Fibroblast of lung (primary cell): Measurements from ENCODE around the gene SMIM24. TPM values are rescaled to one million over a fixed set of nuclear protein-coding genes. Genes with fewer than 3 reads are reported as not detected.

ENCODE experiments used
- DNase-seq, 2 donors: peaks; one replicate each; pipeline versions ENCODE4 v3.0.0 to v3.0.0-alpha.2; 2010; ENCODE audit warnings: low read depth in 2 of 2
- H2AFZ ChIP-seq: 2 replicates; pipeline ENCODE4 v1.5.1; 2012; ENCODE audit warnings: low read length, control low read depth, inconsistent platforms
- H3K27ac ChIP-seq: 2 replicates; pipeline ENCODE4 v1.5.1; 2011; ENCODE audit warnings: low read length, control low read depth; ENCODE audit not compliant: insufficient read depth
- H3K27me3 ChIP-seq: 2 replicates; pipeline ENCODE4 v1.5.1; 2011; ENCODE audit warnings: mild to moderate bottlenecking, low read length; ENCODE audit not compliant: control insufficient read depth, insufficient read depth
- H3K36me3 ChIP-seq: 2 replicates; pipeline ENCODE4 v1.5.1; 2011; ENCODE audit warnings: low read length; ENCODE audit not compliant: control insufficient read depth, insufficient read depth
- H3K4me1 ChIP-seq: 2 replicates; pipeline ENCODE4 v1.5.1; 2011; ENCODE audit warnings: low read length; ENCODE audit not compliant: control insufficient read depth, insufficient read depth; ENCODE audit errors: extremely low read depth
- H3K4me2 ChIP-seq: 2 replicates; pipeline ENCODE4 v1.5.1; 2011; ENCODE audit warnings: low read length, control low read depth; ENCODE audit not compliant: insufficient read depth; ENCODE audit errors: extremely low read depth
- H3K4me3 ChIP-seq, 4 experiments: fragments of 200-600 bp in 1 of 4; sonication (generic) in 1 of 4; replicated peaks in 1 of 4; 2 replicates each; pipeline ENCODE4 v1.5.1; 2011 to 2016; ENCODE audit warnings: low read length in 4 of 4, low read depth in 3 of 4, mild to moderate bottlenecking in 3 of 4, control low read depth in 2 of 4, inconsistent platforms in 1 of 4, mixed read lengths in 1 of 4; ENCODE audit not compliant: insufficient read depth in 1 of 4; ENCODE audit errors: control extremely low read depth in 1 of 4
- H3K79me2 ChIP-seq: 2 replicates; pipeline ENCODE4 v1.5.1; 2012; ENCODE audit warnings: mild to moderate bottlenecking, low read length, inconsistent platforms; ENCODE audit not compliant: control insufficient read depth, insufficient read depth
- H3K9ac ChIP-seq: 2 replicates; pipeline ENCODE4 v1.5.1; 2011; ENCODE audit warnings: mild to moderate bottlenecking, low read length, control low read depth; ENCODE audit not compliant: insufficient read depth
- H3K9me3 ChIP-seq: 2 replicates; pipeline ENCODE4 v1.5.1; 2012; ENCODE audit warnings: low read depth, low read length; ENCODE audit not compliant: control insufficient read depth, insufficient read depth
- H4K20me1 ChIP-seq: 2 replicates; pipeline ENCODE4 v1.5.1; 2011; ENCODE audit warnings: low read length; ENCODE audit not compliant: control insufficient read depth, insufficient read depth; ENCODE audit errors: extremely low read depth
- EZH2 ChIP-seq: IDR thresholded peaks from 2 replicates; pipeline ENCODE4 v1.5.1; 2012; ENCODE audit warnings: low read length, control low read depth, mild to moderate bottlenecking; ENCODE audit errors: missing control alignments
- polyA plus RNA-seq, 2 donors: library from polyadenylated mRNA; depleted of rRNA in 1 of 2; stranded (reverse) in 1 of 2; unstranded in 1 of 2; fragments of >200 nt; gene quantifications; 2 replicates each; pipeline ENCODE4 v1.2.1, GENCODE V29; 2011 to 2012; ENCODE audit warnings: missing spikeins in 1 of 2
- total RNA-seq: library from RNA; depleted of rRNA; stranded (reverse); fragments of >200 nt; gene quantifications from 2 replicates; pipeline ENCODE4 v1.2.1, GENCODE V29; 2014
- TF ChIP-seq, protein P1 (sequence below), 2 donors: IDR thresholded peaks in 1 of 2; conservative IDR thresholded peaks in 1 of 2; 1 replicate in 1 of 2; 2 replicates in 1 of 2; pipeline ENCODE4 v1.5.1; 2011 to 2012; ENCODE audit warnings: low read length in 2 of 2, control low read depth in 1 of 2, inconsistent platforms in 1 of 2, low read depth in 1 of 2, mild to moderate bottlenecking in 1 of 2

Gene SMIM24
- total and polyA plus RNA-seq, 2 donors (not counting 1 experiment from before 2014, with no cell fraction given): not detected

DNA sequence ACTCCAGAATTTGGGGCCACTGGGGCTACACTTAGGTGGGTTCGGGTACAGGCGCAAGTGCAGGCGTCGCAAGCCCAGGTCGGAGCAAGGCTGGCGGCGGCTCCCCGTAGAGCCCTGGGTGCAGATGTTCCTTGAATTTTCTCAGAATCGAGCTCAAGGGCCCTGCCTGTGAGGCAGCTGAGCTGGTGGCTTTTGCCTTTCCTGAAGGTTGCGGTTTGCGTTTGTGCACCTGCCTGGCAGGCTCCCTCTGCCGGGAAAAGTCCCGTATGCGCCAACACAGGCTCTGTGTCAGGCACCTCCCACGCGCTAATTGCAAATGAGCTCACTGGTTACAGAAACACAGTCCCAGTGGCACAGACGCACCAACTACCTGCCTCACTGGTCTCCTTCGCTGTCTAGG lies 14.2 kb upstream of the SMIM24 start:
- no peak for DNase-seq
- Histone ChIP-seq H3K36me3 (peaks cover 21% of the 10 kb centered on the region), H2AFZ (no peak overlapping the region), H3K27me3 (no peaks in the 10 kb centered on the region), H4K20me1 (no peaks in the 10 kb centered on the region), H3K4me1 (peaks cover under 1% of the 10 kb centered on the region), H3K9me3 (no peaks in the 10 kb centered on the region), H3K9ac (no peak overlapping the region), H3K4me3 (no peak overlapping the region), H3K79me2 (peaks cover 10% of the 10 kb centered on the region), H3K27ac (no peak overlapping the region), H3K4me2 (no peak overlapping the region)
- TF ChIP-seq, protein P1, sequence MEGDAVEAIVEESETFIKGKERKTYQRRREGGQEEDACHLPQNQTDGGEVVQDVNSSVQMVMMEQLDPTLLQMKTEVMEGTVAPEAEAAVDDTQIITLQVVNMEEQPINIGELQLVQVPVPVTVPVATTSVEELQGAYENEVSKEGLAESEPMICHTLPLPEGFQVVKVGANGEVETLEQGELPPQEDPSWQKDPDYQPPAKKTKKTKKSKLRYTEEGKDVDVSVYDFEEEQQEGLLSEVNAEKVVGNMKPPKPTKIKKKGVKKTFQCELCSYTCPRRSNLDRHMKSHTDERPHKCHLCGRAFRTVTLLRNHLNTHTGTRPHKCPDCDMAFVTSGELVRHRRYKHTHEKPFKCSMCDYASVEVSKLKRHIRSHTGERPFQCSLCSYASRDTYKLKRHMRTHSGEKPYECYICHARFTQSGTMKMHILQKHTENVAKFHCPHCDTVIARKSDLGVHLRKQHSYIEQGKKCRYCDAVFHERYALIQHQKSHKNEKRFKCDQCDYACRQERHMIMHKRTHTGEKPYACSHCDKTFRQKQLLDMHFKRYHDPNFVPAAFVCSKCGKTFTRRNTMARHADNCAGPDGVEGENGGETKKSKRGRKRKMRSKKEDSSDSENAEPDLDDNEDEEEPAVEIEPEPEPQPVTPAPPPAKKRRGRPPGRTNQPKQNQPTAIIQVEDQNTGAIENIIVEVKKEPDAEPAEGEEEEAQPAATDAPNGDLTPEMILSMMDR (conservative IDR thresholded peaks at IDR 0.05 in 1 of 2, IDR thresholded peaks at IDR 0.05 in 1 of 2; ENCODE audit: low read depth in 1 of 2, low read length in 2 of 2): no peak
- TF ChIP-seq EZH2: no peak

DNA sequence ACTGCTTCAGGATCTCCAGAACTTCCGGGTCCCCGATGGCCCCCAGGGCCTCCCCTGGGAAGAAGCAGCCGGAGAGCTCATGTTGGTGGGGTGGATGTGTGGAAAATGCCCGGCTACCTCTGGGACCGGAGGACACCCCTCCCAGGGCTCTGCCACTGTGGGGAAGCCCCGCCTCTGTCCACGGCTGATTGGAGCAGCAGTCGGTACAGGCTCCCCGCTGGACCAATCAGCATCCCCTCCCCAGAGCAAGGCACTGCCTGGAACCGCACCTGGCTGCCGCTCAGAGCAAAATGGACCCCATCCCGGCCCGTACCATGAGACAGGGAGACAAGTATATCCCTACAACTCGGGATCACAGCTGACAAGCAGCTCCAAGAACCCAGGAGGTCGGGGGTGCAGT lies 13.7 kb upstream of the SMIM24 start:
- no peaks in the 10 kb centered on the region for H4K20me1 ChIP-seq
- peaks cover 21% of the 10 kb centered on the region for H3K36me3 ChIP-seq
- no peak overlapping the region for H3K9ac ChIP-seq
- H3K4me1 ChIP-seq: no peaks in the 10 kb centered on the region
- no peaks in the 10 kb centered on the region for H3K9me3 ChIP-seq
- DNase-seq: no peak
- H3K79me2 ChIP-seq: peaks cover 6% of the 10 kb centered on the region
- H2AFZ ChIP-seq: no peak overlapping the region
- H3K4me2 ChIP-seq: no peak overlapping the region
- H3K27me3 ChIP-seq: no peaks in the 10 kb centered on the region
- no peak overlapping the region for H3K4me3 ChIP-seq
- TF ChIP-seq, protein P1 (conservative IDR thresholded peaks at IDR 0.05 in 1 of 2, IDR thresholded peaks at IDR 0.05 in 1 of 2; ENCODE audit: low read depth in 1 of 2, low read length in 2 of 2): no peak
- no peak for TF ChIP-seq EZH2
- H3K27ac ChIP-seq: no peak overlapping the region

DNA sequence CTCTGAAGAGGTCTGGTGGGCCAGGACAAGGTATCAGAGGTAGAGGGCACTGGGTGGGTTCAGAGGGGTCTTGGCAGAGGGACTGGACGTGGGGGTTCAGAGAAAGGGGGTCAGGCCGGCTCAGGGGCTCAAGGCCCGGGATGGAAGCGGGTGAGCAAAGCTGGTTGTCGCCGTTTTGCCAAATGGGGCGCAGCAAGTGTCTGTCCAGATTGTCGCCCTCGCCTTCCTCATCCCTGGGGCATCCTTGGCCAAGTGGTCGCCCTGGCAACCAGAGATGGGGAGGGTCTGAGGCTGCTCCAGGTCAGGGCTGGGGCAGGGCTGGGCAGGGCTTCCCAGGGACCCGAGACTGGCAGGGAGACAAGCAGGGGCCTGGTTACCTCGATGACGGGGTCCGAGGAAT lies 13.3 kb upstream of the SMIM24 start:
- Histone ChIP-seq H3K4me2 (no peak overlapping the region), H3K4me3 (no peak overlapping the region), H3K9ac (no peak overlapping the region), H3K27ac (no peak overlapping the region), H3K4me1 (no peaks in the 10 kb centered on the region), H2AFZ (no peak overlapping the region), H3K27me3 (no peaks in the 10 kb centered on the region), H3K79me2 (peaks cover 4% of the 10 kb centered on the region), H4K20me1 (no peaks in the 10 kb centered on the region), H3K9me3 (no peaks in the 10 kb centered on the region), H3K36me3 (peaks cover 21% of the 10 kb centered on the region)
- TF ChIP-seq EZH2: no peak
- TF ChIP-seq, protein P1 (conservative IDR thresholded peaks at IDR 0.05 in 1 of 2, IDR thresholded peaks at IDR 0.05 in 1 of 2; ENCODE audit: low read depth in 1 of 2, low read length in 2 of 2): no peak
- DNase-seq: no peak
